HEK293 (cell line): ENCODE measurements around the gene CHAC1.

Experiments used
- CTCF ChIA-PET: fragments of 350-600 bp; formaldehyde crosslinking; extraction: SDS; loops from one replicate; lab custom pipeline; 2021; ENCODE audit warnings: antibody characterized with exemption; lab: Yijun Ruan, JAX
- POLR2A ChIA-PET: fragments of 300-600 bp; formaldehyde crosslinking; extraction: SDS; loops from one replicate; lab custom pipeline; 2020; ENCODE audit warnings: antibody characterized with exemption, inconsistent platforms; lab: Yijun Ruan, JAX
- H3K27ac ChIP-seq: fragments of 200-500 bp; sonication (Bioruptor generic); 2 replicates; pipeline ENCODE4 v1.5.1; 2014; ENCODE audit warnings: low read depth, low read length, control low read depth, inconsistent platforms; ENCODE audit errors: extremely low read depth
- H3K36me3 ChIP-seq, 2 experiments: fragments of 200-500 bp in 1 of 2; sonication (Bioruptor generic) in 1 of 2; 1 replicate in 1 of 2; 2 replicates in 1 of 2; pipeline ENCODE4 v1.5.1; 2014 to 2017; ENCODE audit warnings: inconsistent platforms in 2 of 2, low read length in 2 of 2; ENCODE audit not compliant: control insufficient read depth in 2 of 2, insufficient read depth in 1 of 2
- H3K4me1 ChIP-seq: fragments of 200-500 bp; sonication (Bioruptor generic); 2 replicates; pipeline ENCODE4 v1.5.1; 2014; ENCODE audit warnings: mild to moderate bottlenecking, low read length, inconsistent platforms; ENCODE audit not compliant: control insufficient read depth, insufficient read depth
- H3K4me3 ChIP-seq: 2 replicates; pipeline ENCODE4 v1.5.1; 2011; ENCODE audit warnings: low read depth, mild to moderate bottlenecking, control low read depth, low read length, moderate library complexity
- H3K9me3 ChIP-seq: fragments of 200-500 bp; sonication (Bioruptor generic); 2 replicates; pipeline ENCODE4 v1.5.1; 2014; ENCODE audit warnings: low read depth, low read length, inconsistent platforms; ENCODE audit not compliant: control insufficient read depth, insufficient read depth
- GLIS1 ChIP-seq: fragments of 450-650 bp; formaldehyde crosslinking; IDR thresholded peaks from 2 replicates; pipeline ENCODE4 v1.5.1; 2016; ENCODE audit warnings: missing biosample characterization, missing genetic modification characterization
- SALL2 ChIP-seq: fragments of 450-650 bp; formaldehyde crosslinking; IDR thresholded peaks from 2 replicates; pipeline ENCODE4 v1.5.0; 2017; ENCODE audit warnings: missing biosample characterization, mild to moderate bottlenecking, missing genetic modification characterization, borderline replicate concordance
- SP2 ChIP-seq: fragments of 450-650 bp; formaldehyde crosslinking; IDR thresholded peaks from 2 replicates; pipeline ENCODE4 v1.5.1; 2016; ENCODE audit warnings: missing biosample characterization, missing genetic modification characterization
- YY1 ChIP-seq: fragments of 450-650 bp; formaldehyde crosslinking; IDR thresholded peaks from 2 replicates; pipeline ENCODE4 v1.5.1; 2018; ENCODE audit warnings: missing biosample characterization, missing genetic modification characterization
- ZBTB1 ChIP-seq: fragments of 450-650 bp; formaldehyde crosslinking; IDR thresholded peaks from 2 replicates; pipeline ENCODE4 v1.5.1; 2016; ENCODE audit warnings: missing biosample characterization, missing genetic modification characterization
- ZFP3 ChIP-seq: fragments of 450-650 bp; formaldehyde crosslinking; IDR thresholded peaks from 2 replicates; pipeline ENCODE4 v1.5.1; 2016; ENCODE audit warnings: low read depth, missing biosample characterization, missing genetic modification characterization
- ZNF184 ChIP-seq: fragments of 450-650 bp; IDR thresholded peaks from 2 replicates; pipeline ENCODE4 v1.5.1; 2018; ENCODE audit warnings: missing biosample characterization, mild to moderate bottlenecking, missing genetic modification characterization
- ZNF239 ChIP-seq: fragments of 450-650 bp; formaldehyde crosslinking; IDR thresholded peaks from 2 replicates; pipeline ENCODE4 v1.5.1; 2016; ENCODE audit warnings: missing biosample characterization, missing genetic modification characterization
- ZNF311 ChIP-seq: fragments of 450-650 bp; formaldehyde crosslinking; IDR thresholded peaks from 2 replicates; pipeline ENCODE4 v1.5.1; 2017; ENCODE audit warnings: missing biosample characterization, missing genetic modification characterization, borderline replicate concordance
- ZNF394 ChIP-seq: fragments of 450-650 bp; formaldehyde crosslinking; IDR thresholded peaks from 2 replicates; pipeline ENCODE4 v1.5.1; 2016; ENCODE audit warnings: missing biosample characterization, missing genetic modification characterization, mild to moderate bottlenecking, moderate library complexity, borderline replicate concordance
- ZNF473 ChIP-seq: fragments of 450-650 bp; formaldehyde crosslinking; IDR thresholded peaks from 2 replicates; pipeline ENCODE4 v1.5.1; 2017; ENCODE audit warnings: missing biosample characterization, missing genetic modification characterization
- ZNF521 ChIP-seq: fragments of 450-650 bp; formaldehyde crosslinking; IDR thresholded peaks from 2 replicates; pipeline ENCODE4 v1.5.1; 2017; ENCODE audit warnings: missing biosample characterization, mild to moderate bottlenecking, missing genetic modification characterization
- ZNF571 ChIP-seq: fragments of 450-650 bp; formaldehyde crosslinking; IDR thresholded peaks from 2 replicates; pipeline ENCODE4 v1.5.0; 2017; ENCODE audit warnings: missing biosample characterization, missing genetic modification characterization
- ZNF747 ChIP-seq: fragments of 450-650 bp; formaldehyde crosslinking; IDR thresholded peaks from 2 replicates; pipeline ENCODE4 v1.5.1; 2016; ENCODE audit warnings: missing biosample characterization, missing genetic modification characterization
- TF ChIP-seq, protein P1 (sequence below): fragments of 450-650 bp; formaldehyde crosslinking; optimal IDR thresholded peaks from 2 replicates; pipeline ENCODE3; 2016; ENCODE audit warnings: missing biosample characterization, mild to moderate bottlenecking, missing genetic modification characterization
- TF ChIP-seq, protein P2 (sequence below): fragments of 450-650 bp; formaldehyde crosslinking; IDR thresholded peaks from 2 replicates; pipeline ENCODE4 v1.5.1; 2017; ENCODE audit warnings: missing biosample characterization, missing genetic modification characterization
- TF ChIP-seq, protein P3 (sequence below): fragments of 450-650 bp; formaldehyde crosslinking; IDR thresholded peaks from 2 replicates; pipeline ENCODE4 v1.5.1; 2016; ENCODE audit warnings: missing biosample characterization, missing genetic modification characterization
- TF ChIP-seq, protein P4 (sequence below): fragments of 450-650 bp; formaldehyde crosslinking; IDR thresholded peaks from 2 replicates; pipeline ENCODE4 v1.5.1; 2017; ENCODE audit warnings: missing biosample characterization, missing genetic modification characterization
- TF ChIP-seq, protein P5 (sequence below): fragments of 450-650 bp; formaldehyde crosslinking; IDR thresholded peaks from 2 replicates; pipeline ENCODE4 v1.5.1; 2016; ENCODE audit warnings: missing biosample characterization, missing genetic modification characterization
- TF ChIP-seq, protein P6 (sequence below): sonication (generic); formaldehyde crosslinking; IDR thresholded peaks from 2 replicates; pipeline ENCODE4 v1.8.1; 2022; ENCODE audit warnings: mild to moderate bottlenecking, moderate library complexity, missing genetic modification reagents
- TF ChIP-seq, protein P7 (sequence below): fragments of 450-650 bp; formaldehyde crosslinking; IDR thresholded peaks from 2 replicates; pipeline ENCODE4 v1.5.1; 2016; ENCODE audit warnings: missing biosample characterization, missing genetic modification characterization, low read depth

The CHAC1 gene

DNA sequence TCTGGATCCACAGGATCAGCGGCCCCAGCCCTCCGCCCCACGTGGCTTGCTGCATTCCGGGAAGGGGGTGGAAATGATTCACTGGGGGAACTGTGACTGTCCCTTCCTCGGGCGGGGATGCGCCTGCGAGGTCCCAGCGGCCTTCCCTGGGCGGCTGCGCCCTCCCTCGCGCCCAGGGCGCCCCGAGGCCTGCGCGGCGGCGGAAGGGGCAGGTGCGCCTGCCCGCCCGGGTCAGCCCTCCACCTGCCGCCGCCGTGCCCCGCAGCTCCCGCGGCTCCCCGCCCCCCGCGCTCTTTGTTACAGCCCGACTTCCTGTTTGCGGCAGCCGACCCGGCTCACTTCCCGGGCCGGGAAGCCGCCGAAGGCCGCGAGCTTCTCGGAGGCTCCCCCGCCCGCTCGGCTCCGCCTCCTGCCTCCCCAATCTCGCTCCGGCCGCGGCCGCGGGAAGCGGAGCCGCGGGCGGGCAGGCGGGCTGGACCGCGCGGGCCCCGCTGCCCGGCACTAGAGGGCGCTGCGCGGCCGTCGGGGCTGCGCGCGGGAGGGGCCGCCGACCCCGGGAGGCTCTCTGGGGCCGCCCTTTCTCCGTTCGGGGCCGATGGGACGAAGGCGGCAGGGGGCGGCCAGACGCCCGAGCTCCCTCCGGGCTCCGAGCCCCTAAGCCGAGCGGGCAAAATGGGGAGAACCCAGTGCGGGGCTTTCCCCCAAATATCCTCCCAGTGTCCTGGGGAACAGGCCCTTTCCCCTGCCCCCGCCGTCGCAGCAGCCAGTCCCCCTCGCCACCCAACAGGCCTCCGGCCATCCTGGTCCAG is 11.5 kb upstream of the CHAC1 start (continued):
- TF ChIP-seq ZNF184 (no peak), ZNF311 (no peak), GLIS1 (tag by site-specific recombination) (peak; percentile 57), SP2 (tag by site-specific recombination) (peak; percentile 54; the same call in 1 of the 2 replicates)
- TF ChIP-seq, protein P1, sequence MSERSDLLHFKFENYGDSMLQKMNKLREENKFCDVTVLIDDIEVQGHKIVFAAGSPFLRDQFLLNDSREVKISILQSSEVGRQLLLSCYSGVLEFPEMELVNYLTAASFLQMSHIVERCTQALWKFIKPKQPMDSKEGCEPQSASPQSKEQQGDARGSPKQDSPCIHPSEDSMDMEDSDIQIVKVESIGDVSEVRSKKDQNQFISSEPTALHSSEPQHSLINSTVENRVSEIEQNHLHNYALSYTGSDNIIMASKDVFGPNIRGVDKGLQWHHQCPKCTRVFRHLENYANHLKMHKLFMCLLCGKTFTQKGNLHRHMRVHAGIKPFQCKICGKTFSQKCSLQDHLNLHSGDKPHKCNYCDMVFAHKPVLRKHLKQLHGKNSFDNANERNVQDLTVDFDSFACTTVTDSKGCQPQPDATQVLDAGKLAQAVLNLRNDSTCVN (tag by site-specific recombination) = peak; percentile 63
- TF ChIP-seq, protein P2, sequence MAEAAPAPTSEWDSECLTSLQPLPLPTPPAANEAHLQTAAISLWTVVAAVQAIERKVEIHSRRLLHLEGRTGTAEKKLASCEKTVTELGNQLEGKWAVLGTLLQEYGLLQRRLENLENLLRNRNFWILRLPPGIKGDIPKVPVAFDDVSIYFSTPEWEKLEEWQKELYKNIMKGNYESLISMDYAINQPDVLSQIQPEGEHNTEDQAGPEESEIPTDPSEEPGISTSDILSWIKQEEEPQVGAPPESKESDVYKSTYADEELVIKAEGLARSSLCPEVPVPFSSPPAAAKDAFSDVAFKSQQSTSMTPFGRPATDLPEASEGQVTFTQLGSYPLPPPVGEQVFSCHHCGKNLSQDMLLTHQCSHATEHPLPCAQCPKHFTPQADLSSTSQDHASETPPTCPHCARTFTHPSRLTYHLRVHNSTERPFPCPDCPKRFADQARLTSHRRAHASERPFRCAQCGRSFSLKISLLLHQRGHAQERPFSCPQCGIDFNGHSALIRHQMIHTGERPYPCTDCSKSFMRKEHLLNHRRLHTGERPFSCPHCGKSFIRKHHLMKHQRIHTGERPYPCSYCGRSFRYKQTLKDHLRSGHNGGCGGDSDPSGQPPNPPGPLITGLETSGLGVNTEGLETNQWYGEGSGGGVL (tag by site-specific recombination) = peak; percentile 55; the same call in 1 of the 2 replicates

DNA sequence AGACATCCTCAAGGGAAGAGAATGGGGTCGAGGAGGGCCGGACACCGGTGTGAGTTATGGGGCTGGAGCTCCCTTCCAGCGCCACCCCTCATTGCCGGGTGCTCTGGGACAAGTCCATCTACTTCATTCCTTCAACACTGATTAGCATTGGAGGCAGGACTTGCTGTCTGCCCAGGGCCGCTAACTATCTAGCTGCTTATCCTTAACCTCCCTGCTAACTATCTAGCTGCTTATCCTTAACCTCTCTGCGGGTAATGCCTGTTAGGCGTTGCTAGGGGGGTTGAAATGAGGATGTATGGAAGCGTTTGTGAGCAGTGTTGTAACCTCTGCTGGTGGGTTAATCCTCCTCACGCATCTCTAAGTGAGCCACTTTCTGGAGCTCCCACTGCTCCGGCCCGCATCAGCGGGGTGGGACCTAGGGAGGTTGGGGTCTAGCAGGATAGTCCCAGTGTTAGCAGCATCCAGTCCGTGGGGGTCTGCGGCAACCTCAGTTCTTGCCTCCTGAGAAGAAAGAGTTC is 10.9 kb upstream of the CHAC1 start:
- Histone ChIP-seq H3K27ac (peak overlapping the region; percentile 73; the same call in 1 of the 2 replicates), H3K36me3 (no peaks in the 10 kb centered on the region), H3K4me1 (peaks cover 4% of the 10 kb centered on the region; the same call in 1 of the 2 replicates), H3K9me3 (no peaks in the 10 kb centered on the region), H3K4me3 (peak overlapping the region; percentile 34)
- CTCF ChIA-PET = interaction anchor here (0.6 to 3.5 kb wide), 20 partner anchors 9 to 524 kb away, joined by 3 to 29 read pairs (median 4); partner anchors contain the start of gene CHAC1
- POLR2A ChIA-PET = interaction anchor here (1.1 to 5.3 kb wide), 4 partner anchors 12 to 76 kb away, joined by 3 to 64 read pairs (median 31); partner anchors contain the start of genes CHAC1 and DLL4
- TF ChIP-seq ZNF239 (tag by site-specific recombination) (no peak), ZNF521 (tag by site-specific recombination) (no peak), ZNF473 (tag by site-specific recombination) (no peak)

DNA sequence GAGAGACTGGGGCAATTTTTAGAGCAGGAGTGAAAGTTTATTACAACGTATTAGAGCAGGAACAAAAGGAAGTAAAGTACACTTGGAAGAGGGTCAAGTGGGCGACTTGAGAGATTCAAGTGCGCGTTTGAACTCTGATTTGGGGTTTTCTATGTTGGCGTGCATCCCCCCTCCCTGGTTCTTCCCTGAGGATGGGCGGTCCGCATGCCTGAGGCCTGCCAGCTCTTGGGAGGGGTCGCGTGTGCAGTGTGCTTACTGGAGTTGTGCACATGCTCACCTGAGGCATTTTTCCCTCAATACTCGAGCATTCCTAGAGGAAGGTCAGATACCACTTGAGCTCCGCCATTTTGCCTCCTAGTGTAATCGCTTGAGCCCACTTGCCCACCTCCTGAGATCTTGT is 10.4 kb upstream of the CHAC1 start:
- ChIA-PET POLR2A (interaction anchor here (4.3 to 5.3 kb wide), 2 partner anchors 11 to 13 kb away, joined by 58 to 64 read pairs; partner anchors contain the start of genes CHAC1 and DLL4), CTCF (interaction anchor here (0.6 to 3.5 kb wide), 12 partner anchors 9 to 523 kb away, joined by 3 to 29 read pairs (median 4); partner anchors contain the start of gene CHAC1)
- Histone ChIP-seq H3K36me3 (no peaks in the 10 kb centered on the region), H3K4me1 (peaks cover 4% of the 10 kb centered on the region; the same call in 1 of the 2 replicates), H3K27ac (no peak overlapping the region), H3K4me3 (no peak overlapping the region), H3K9me3 (no peaks in the 10 kb centered on the region)
- TF ChIP-seq, protein P3, sequence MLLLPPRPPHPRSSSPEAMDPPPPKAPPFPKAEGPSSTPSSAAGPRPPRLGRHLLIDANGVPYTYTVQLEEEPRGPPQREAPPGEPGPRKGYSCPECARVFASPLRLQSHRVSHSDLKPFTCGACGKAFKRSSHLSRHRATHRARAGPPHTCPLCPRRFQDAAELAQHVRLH (tag by site-specific recombination) = no peak
- TF ChIP-seq, protein P4, sequence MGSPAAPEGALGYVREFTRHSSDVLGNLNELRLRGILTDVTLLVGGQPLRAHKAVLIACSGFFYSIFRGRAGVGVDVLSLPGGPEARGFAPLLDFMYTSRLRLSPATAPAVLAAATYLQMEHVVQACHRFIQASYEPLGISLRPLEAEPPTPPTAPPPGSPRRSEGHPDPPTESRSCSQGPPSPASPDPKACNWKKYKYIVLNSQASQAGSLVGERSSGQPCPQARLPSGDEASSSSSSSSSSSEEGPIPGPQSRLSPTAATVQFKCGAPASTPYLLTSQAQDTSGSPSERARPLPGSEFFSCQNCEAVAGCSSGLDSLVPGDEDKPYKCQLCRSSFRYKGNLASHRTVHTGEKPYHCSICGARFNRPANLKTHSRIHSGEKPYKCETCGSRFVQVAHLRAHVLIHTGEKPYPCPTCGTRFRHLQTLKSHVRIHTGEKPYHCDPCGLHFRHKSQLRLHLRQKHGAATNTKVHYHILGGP (tag by site-specific recombination) = no peak
- TF ChIP-seq ZNF394 (tag by site-specific recombination) (no peak), ZFP3 (tag by site-specific recombination) (no peak), YY1 (tag by site-specific recombination) (no peak), SALL2 (tag by site-specific recombination) (no peak), ZNF571 (tag by site-specific recombination) (no peak), ZNF747 (tag by site-specific recombination) (no peak), ZBTB1 (tag by site-specific recombination) (no peak)
- TF ChIP-seq, protein P5, sequence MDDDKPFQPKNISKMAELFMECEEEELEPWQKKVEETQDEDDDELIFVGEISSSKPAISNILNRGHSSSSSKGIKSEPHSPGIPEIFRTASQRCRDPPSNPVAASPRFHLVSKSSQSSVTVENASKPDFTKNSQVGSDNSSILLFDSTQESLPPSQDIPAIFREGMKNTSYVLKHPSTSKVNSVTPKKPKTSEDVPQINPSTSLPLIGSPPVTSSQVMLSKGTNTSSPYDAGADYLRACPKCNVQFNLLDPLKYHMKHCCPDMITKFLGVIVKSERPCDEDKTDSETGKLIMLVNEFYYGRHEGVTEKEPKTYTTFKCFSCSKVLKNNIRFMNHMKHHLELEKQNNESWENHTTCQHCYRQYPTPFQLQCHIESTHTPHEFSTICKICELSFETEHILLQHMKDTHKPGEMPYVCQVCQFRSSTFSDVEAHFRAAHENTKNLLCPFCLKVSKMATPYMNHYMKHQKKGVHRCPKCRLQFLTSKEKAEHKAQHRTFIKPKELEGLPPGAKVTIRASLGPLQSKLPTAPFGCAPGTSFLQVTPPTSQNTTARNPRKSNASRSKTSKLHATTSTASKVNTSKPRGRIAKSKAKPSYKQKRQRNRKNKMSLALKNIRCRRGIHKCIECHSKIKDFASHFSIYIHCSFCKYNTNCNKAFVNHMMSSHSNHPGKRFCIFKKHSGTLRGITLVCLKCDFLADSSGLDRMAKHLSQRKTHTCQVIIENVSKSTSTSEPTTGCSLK (tag by site-specific recombination) = no peak
- TF ChIP-seq, protein P6, sequence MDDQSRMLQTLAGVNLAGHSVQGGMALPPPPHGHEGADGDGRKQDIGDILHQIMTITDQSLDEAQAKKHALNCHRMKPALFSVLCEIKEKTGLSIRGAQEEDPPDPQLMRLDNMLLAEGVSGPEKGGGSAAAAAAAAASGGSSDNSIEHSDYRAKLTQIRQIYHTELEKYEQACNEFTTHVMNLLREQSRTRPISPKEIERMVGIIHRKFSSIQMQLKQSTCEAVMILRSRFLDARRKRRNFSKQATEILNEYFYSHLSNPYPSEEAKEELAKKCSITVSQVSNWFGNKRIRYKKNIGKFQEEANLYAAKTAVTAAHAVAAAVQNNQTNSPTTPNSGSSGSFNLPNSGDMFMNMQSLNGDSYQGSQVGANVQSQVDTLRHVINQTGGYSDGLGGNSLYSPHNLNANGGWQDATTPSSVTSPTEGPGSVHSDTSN (CRISPR knock-in tag) = no peak
- TF ChIP-seq, protein P7, sequence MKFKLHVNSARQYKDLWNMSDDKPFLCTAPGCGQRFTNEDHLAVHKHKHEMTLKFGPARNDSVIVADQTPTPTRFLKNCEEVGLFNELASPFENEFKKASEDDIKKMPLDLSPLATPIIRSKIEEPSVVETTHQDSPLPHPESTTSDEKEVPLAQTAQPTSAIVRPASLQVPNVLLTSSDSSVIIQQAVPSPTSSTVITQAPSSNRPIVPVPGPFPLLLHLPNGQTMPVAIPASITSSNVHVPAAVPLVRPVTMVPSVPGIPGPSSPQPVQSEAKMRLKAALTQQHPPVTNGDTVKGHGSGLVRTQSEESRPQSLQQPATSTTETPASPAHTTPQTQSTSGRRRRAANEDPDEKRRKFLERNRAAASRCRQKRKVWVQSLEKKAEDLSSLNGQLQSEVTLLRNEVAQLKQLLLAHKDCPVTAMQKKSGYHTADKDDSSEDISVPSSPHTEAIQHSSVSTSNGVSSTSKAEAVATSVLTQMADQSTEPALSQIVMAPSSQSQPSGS (tag by site-specific recombination) = no peak
